HG03575 (cell line): ENCODE results near the gene CUL9.

Source experiments
- ATAC-seq: cut with Tn5 transposase; IDR thresholded peaks from one replicate; pipeline ENCODE4 v1.9.1; 2021; ENCODE audit not compliant: unreplicated experiment, insufficient number of reproducible peaks, low FRiP score; ENCODE audit errors: extremely low read depth

The CUL9 gene

GRCh38 chr6:43221046-43221972, 39.3 kb downstream of the CUL9 start:
- ATAC-seq = no peak

GRCh38 chr6:43222418-43223059, 40.5 kb downstream of the CUL9 start:
- no peak for ATAC-seq

- no peak for ATAC-seq
Measured at GRCh38 chr6:43223175-43223574, 41.2 kb downstream of the CUL9 start.

GRCh38 chr6:43226192-43226851, 44.3 kb downstream of the CUL9 start:
- ATAC-seq = no peak

GRCh38 chr6:43228951-43229802, 47.2 kb downstream of the CUL9 start, which contains the start of gene DNPH1:
Gene DNPH1, minus strand, starts transcription at chr6:43229481. Its CDS starts 25 bp downstream, at chr6:43229456.
- no peak for ATAC-seq

GRCh38 chr6:43229803-43230620, 48.0 kb downstream of the CUL9 start:
- no peak for ATAC-seq

GRCh38 chr6:43231053-43231452, 49.1 kb downstream of the CUL9 start:
- no peak for ATAC-seq

GRCh38 chr6:43231735-43232450, 49.9 kb downstream of the CUL9 start:
- no peak for ATAC-seq

GRCh38 chr6:43235841-43236240, 53.8 kb downstream of the CUL9 start:
- no peak for ATAC-seq

GRCh38 chr6:43239054-43239453, 57.1 kb downstream of the CUL9 start:
- ATAC-seq = no peak

GRCh38 chr6:43240950-43241349, 59.0 kb downstream of the CUL9 start:
- ATAC-seq = no peak

- ATAC-seq = no peak
Measured at GRCh38 chr6:43241446-43241845, 59.5 kb downstream of the CUL9 start.

- ATAC-seq = no peak
Measured at GRCh38 chr6:43242908-43243663, 61.1 kb downstream of the CUL9 start, which contains the start of gene TTBK1. Gene TTBK1, plus strand, starts transcription at chr6:43243481. Its CDS starts 3,180 bp downstream, at chr6:43246661.

GRCh38 chr6:43243664-43244321, 61.8 kb downstream of the CUL9 start:
- ATAC-seq = no peak

- no peak for ATAC-seq
Measured at GRCh38 chr6:43246301-43247113, 64.5 kb downstream of the CUL9 start.
